GM18505 (cell line): Measurements from ENCODE around the gene COMTD1.
"Not testable (repeated sequence)": the region's sequence is repeated elsewhere in the genome, so short reads cannot be mapped to it uniquely, and the experiment has no call there.

ENCODE experiments used
- ATAC-seq: cut with Tn5 transposase; IDR thresholded peaks from one replicate; pipeline ENCODE4 v1.9.1; 2021; ENCODE audit not compliant: unreplicated experiment
- POLR2A ChIP-seq: IDR thresholded peaks from 4 replicates; pipeline ENCODE4 v1.6.1; 2011; ENCODE audit warnings: borderline replicate concordance; ENCODE audit not compliant: insufficient read depth, insufficient read length; ENCODE audit errors: extremely low read depth

COMTD1 gene

GRCh38 chr10:75223507-75223906 lies 12.2 kb downstream of the COMTD1 start:
- ATAC-seq, result no peak
- TF ChIP-seq POLR2A, result no peak

DNA sequence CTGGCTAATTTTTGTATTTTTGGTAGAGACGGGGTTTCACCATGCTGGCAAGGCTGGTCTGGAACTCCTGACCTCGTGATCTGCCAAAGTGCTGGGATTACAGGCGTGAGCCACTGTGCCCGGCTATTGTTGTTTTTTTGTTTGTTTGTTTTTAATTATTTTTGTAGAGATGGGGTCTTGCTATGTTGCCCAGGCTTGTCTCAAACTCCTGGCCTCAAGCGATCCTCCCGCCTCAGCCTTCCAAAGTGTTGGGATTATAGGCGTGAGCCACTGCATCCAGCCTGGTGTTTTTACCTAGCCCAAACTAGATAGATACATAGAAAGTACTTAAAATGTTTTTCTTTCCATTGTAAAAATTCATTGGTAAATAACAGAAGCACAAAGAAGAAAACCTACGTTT lies 14.3 kb downstream of the COMTD1 start:
- not testable (repeated sequence) for ATAC-seq

DNA sequence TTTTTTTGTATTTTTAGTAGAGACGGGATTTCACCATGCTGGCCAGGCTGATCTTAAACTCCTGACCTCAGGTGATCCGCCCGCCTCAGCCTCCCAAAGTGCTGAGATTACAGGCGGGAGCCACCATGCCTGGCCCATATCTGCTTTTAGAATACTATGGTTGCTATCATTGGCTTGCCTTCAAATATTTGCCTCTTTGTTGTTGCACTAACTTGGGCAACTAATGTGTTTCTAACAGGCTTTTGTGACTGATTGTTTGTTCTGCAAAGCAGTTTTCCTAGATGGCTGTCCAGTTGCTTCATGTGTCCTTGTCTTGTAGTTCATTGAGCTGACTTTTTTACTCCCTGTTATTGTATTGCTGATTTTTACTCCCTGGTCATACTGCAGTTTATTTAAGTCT lies 15.5 kb downstream of the COMTD1 start:
- ATAC-seq, result no peak
- no peak for TF ChIP-seq POLR2A

GRCh38 chr10:75212343-75212742 lies 23.4 kb downstream of the COMTD1 start:
- no peak for ATAC-seq
- TF ChIP-seq POLR2A, result no peak

DNA sequence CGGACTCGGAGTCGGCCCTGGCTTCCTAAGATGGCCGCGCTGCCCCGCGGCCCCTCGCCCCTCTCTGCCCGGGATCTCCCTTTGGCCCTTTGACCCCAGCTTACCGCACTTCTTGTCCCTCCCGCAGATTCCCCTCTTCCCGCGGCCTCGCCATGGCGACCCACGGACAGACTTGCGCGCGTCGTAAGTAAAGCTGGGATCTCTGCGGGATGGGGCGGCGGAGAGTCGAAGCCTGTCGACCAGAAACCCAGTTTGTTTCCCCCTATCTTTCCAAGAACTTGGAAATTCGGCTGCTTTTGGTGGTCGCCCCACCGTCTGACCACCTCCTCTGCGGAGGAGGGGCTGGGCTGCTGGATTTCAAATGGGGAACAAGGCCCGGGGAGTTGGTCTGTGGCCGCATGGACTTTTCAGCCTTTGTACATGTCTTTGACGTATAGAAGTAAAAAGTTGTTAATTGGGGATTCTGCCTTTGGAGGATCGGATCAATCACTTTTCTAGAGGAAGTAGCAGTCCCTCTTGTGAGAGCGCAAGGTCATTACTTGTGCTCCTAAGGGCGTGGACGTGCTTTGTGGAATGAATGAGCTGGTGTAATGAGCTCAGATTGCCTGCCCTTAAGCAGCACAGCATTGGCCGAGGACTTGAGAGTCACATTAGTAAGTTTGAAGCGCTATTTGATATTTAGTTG lies 24.6 kb downstream of the COMTD1 start:
- no peak for TF ChIP-seq POLR2A
- ATAC-seq, result no peak

GRCh38 chr10:75210282-75211006 lies 25.3 kb downstream of the COMTD1 start, which contains the start of gene VDAC2:
TSS of gene VDAC2 (plus strand) at chr10:75210796. CDS start at chr10:75211159, 363 bp downstream.
- TF ChIP-seq POLR2A, result peak; percentile 63
- ATAC-seq, result peak; percentile 90

DNA sequence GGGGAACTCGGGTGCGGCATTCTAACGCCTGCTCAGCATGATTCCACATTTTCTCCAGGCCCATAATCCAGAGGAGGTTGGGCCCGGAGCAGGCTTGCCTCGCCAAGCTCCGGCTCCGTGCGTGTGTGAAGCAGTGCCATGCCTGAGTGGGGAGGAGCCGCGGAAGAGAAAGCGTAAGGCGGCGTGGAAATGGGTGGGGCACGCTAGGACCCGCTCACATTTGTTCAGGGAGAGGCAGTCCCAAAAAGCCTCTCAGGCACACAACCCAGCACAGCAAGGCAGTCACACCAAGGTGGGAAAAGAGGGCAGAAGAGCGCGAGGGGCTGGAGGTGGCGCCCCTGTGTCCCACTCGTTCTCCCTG lies 25.9 kb downstream of the COMTD1 start:
- ATAC-seq, result peak; percentile 41
- no peak for TF ChIP-seq POLR2A

DNA sequence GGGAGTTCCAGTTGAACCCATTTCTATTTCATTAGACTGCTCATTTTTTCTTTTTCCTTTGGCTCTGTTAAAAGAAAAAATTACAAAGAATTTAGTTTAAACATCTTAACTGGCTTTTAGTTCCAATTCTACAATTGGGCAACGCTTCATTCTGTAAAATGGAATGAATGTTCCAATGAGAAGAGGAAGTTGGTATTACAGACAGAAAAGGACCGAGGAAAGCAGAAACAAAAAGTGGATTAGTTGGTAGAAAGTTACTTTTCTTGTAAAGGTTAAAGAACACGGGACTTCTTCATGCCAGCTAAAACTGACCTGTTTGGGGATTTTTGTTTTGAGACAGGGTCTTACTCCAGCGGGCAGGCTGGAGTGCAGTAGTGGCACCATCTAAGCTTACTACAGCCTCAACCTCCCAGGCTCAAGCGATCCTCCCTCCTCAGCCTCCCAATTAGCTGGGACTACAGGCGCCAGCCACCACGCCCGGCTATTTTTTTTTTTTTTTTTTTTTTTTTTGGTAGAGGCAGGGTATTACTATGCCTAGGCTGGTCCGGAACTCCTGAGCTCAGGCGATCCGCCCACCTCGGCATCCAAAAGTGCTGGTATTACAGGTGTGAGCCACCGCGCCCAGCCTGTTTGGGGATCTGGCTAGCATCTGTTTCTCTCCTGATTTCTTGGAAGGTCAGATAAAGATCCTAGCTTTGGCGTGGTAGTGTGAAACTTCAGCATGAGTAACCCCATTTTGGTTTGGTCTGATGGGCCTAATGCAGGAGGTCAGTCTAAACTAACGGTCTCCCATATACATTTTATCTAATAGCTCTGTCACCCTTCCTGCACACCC lies 26.5 kb downstream of the COMTD1 start:
- TF ChIP-seq POLR2A, result no peak
- ATAC-seq, result no peak

- TF ChIP-seq POLR2A, result no peak
- no peak for ATAC-seq
Observed at GRCh38 chr10:75208181-75208580, 27.6 kb downstream of the COMTD1 start.

DNA sequence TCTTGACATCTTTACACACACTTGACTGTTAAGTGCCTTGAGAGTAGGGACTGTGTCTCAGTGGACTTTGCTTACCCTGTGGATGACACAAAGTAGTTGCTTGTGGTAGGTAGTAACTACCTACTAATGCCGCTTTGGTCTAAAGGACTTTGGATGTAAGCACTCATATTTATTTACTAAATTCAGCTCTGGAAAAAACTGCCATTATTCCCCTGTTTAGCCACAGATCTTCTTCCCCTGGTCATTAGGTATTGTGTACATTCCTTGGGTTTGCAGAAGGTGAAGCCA lies 28.0 kb downstream of the COMTD1 start:
- TF ChIP-seq POLR2A, result no peak
- no peak for ATAC-seq

- ATAC-seq, result no peak
- TF ChIP-seq POLR2A, result no peak
Observed at GRCh38 chr10:75207079-75207856, 28.5 kb downstream of the COMTD1 start.

DNA sequence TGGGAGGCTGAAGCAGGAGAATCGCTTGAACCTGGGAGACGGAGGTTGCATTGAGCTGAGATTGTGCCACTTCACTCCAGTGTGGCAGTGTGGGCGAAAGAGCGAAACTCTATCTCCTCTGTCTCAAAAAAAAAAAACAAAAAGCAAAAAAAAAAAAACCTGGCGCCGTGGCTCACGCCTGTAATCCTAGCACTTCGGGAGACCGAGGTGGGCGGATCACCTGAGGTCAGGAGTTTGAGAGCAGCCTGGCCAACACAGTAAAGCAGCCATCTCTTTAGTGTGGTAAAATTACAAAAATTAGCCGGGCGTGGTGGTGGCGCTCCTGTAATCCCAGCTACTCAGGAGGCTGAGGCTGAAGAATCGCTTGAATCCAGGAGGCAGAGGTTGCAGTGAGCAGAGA lies 29.1 kb downstream of the COMTD1 start:
- not testable (repeated sequence) for ATAC-seq

GRCh38 chr10:75205908-75206307 lies 29.8 kb downstream of the COMTD1 start:
- ATAC-seq, result no peak
- no peak for TF ChIP-seq POLR2A
